ENCODE results near the gene MED27. TPM values are rescaled to one million over a fixed set of nuclear protein-coding genes. Genes with fewer than 3 reads are reported as not detected.

Gene MED27
- total and polyA plus RNA-seq, 7 experiments from 2014 or later = 11.5 to 44.2 (median 25.7) TPM

GRCh38 chr9:131873335-131873734, 206.3 kb downstream of the MED27 start:
- Mint-ChIP-seq H3K4me3 (no peak overlapping the region), H3K4me1 (peaks cover 0 to 26% (median 0%) of the 10 kb centered on the region in 7 donors), H3K36me3 (peaks cover 0 to 28% (median 0%) of the 10 kb centered on the region in 5 donors), H3K27ac (no peak overlapping the region), H3K9me3 (no peaks in the 10 kb centered on the region), H3K27me3 (no peaks in the 10 kb centered on the region)
- DNase-seq (no peak), ATAC-seq (no peak)
- no peak overlapping the region for H3K4me3 ChIP-seq (ENCODE audit: low read length)
- ChIA-PET CTCF (no interaction called here), POLR2A (no interaction called here)
- H3K36me3 ChIP-seq (ENCODE audit: control insufficient read depth in 2 of 3, insufficient read depth in 3 of 3, low read length in 3 of 3) = peaks cover 0 to 5% (median 0%) of the 10 kb centered on the region in 3 experiments
- no peak overlapping the region for H3K27ac ChIP-seq (ENCODE audit: low read depth, low read length)
- no peaks in the 10 kb centered on the region for H3K4me1 ChIP-seq (ENCODE audit: control insufficient read depth in 2 of 2, insufficient read depth in 2 of 2, low read length in 2 of 2)
- H3K27me3 ChIP-seq (ENCODE audit: control insufficient read depth in 2 of 2, insufficient read depth in 2 of 2, low read length in 2 of 2) = no peaks in the 10 kb centered on the region
- no peaks in the 10 kb centered on the region for H3K9me3 ChIP-seq (ENCODE audit: control insufficient read depth in 2 of 3, low read length in 3 of 3)
- intact Hi-C loops (cut with micrococcal nuclease) = no loop called here

GRCh38 chr9:131872702-131873101, 207.0 kb downstream of the MED27 start:
- Histone ChIP-seq H3K27ac (ENCODE audit: low read depth, low read length) (no peak overlapping the region), H3K27me3 (ENCODE audit: control insufficient read depth in 2 of 2, insufficient read depth in 2 of 2, low read length in 2 of 2) (no peaks in the 10 kb centered on the region), H3K4me1 (ENCODE audit: control insufficient read depth in 2 of 2, insufficient read depth in 2 of 2, low read length in 2 of 2) (no peaks in the 10 kb centered on the region), H3K9me3 (ENCODE audit: control insufficient read depth in 2 of 3, low read length in 3 of 3) (no peaks in the 10 kb centered on the region), H3K4me3 (ENCODE audit: low read length) (no peak overlapping the region), H3K36me3 (ENCODE audit: control insufficient read depth in 2 of 3, insufficient read depth in 3 of 3, low read length in 3 of 3) (peaks cover 0 to 5% (median 0%) of the 10 kb centered on the region in 3 experiments)
- H3K36me3 Mint-ChIP-seq = peaks cover 0 to 27% (median 0%) of the 10 kb centered on the region in 5 donors
- DNase-seq (no peak), ATAC-seq (no peak)
- H3K27ac Mint-ChIP-seq = no peak overlapping the region
- intact Hi-C loops (cut with micrococcal nuclease) = no loop called here
- H3K27me3 Mint-ChIP-seq = no peaks in the 10 kb centered on the region
- no peaks in the 10 kb centered on the region for H3K9me3 Mint-ChIP-seq
- ChIA-PET POLR2A (no interaction called here), CTCF (no interaction called here)
- H3K4me1 Mint-ChIP-seq = peaks cover 0 to 26% (median 0%) of the 10 kb centered on the region in 7 donors
- H3K4me3 Mint-ChIP-seq = no peak overlapping the region

GRCh38 chr9:131872006-131872405, 207.7 kb downstream of the MED27 start:
- H3K27ac Mint-ChIP-seq = peak overlapping the region in 1 of 9 donors; percentile 87
- ChIA-PET POLR2A (no interaction called here), CTCF (no interaction called here)
- no peaks in the 10 kb centered on the region for H3K4me1 ChIP-seq (ENCODE audit: control insufficient read depth in 2 of 2, insufficient read depth in 2 of 2, low read length in 2 of 2)
- no peak overlapping the region for H3K4me3 ChIP-seq (ENCODE audit: low read length)
- intact Hi-C loops (cut with micrococcal nuclease) = no loop called here
- no peaks in the 10 kb centered on the region for H3K27me3 Mint-ChIP-seq
- H3K27ac ChIP-seq (ENCODE audit: low read depth, low read length) = no peak overlapping the region
- H3K9me3 Mint-ChIP-seq = no peaks in the 10 kb centered on the region
- no peak overlapping the region for H3K4me3 Mint-ChIP-seq
- H3K36me3 Mint-ChIP-seq = peaks cover 0 to 20% (median 0%) of the 10 kb centered on the region in 5 donors
- peaks cover 0 to 5% (median 0%) of the 10 kb centered on the region in 3 experiments for H3K36me3 ChIP-seq (ENCODE audit: control insufficient read depth in 2 of 3, insufficient read depth in 3 of 3, low read length in 3 of 3)
- H3K27me3 ChIP-seq (ENCODE audit: control insufficient read depth in 2 of 2, insufficient read depth in 2 of 2, low read length in 2 of 2) = no peaks in the 10 kb centered on the region
- peaks cover 0 to 20% (median 0%) of the 10 kb centered on the region in 7 donors for H3K4me1 Mint-ChIP-seq
- ATAC-seq (no peak), DNase-seq (no peak)
- H3K9me3 ChIP-seq (ENCODE audit: control insufficient read depth in 2 of 3, low read length in 3 of 3) = no peaks in the 10 kb centered on the region

DNA sequence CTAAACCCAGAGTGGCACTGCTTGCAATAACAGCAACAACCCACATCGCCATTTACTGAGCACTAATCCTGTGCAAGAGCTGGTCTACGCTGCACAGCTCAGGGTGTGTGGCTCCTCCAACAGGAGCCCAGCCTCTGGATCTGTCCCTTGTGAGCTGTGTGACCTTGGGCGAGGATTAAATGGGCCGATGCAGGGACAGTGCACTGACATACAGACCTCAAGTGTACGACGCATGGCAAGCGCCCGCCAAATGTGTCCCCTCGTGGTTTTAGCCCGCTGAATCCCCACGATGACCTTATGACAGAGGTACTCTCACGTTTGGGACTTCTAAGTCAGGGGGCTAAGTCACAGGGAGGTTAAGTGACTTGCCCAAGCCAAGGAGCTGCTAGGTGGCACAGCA, 209.5 kb downstream of the MED27 start:
- H3K27me3 ChIP-seq (ENCODE audit: control insufficient read depth in 2 of 2, insufficient read depth in 2 of 2, low read length in 2 of 2) = no peaks in the 10 kb centered on the region
- no peaks in the 10 kb centered on the region for H3K9me3 Mint-ChIP-seq
- no peaks in the 10 kb centered on the region for H3K27me3 Mint-ChIP-seq
- H3K36me3 Mint-ChIP-seq = peaks cover 0 to 15% (median 0%) of the 10 kb centered on the region in 5 donors
- ChIA-PET CTCF (no interaction called here), POLR2A (no interaction called here)
- DNase-seq (no peak), ATAC-seq (no peak)
- no peak overlapping the region for H3K27ac Mint-ChIP-seq
- intact Hi-C loops (cut with micrococcal nuclease) = no loop called here
- no peak overlapping the region for H3K4me3 Mint-ChIP-seq
- H3K27ac ChIP-seq (ENCODE audit: low read depth, low read length) = no peak overlapping the region
- H3K4me1 ChIP-seq (ENCODE audit: control insufficient read depth in 2 of 2, insufficient read depth in 2 of 2, low read length in 2 of 2) = no peaks in the 10 kb centered on the region
- H3K4me1 Mint-ChIP-seq = peaks cover 0 to 5% (median 0%) of the 10 kb centered on the region in 7 donors
- no peak overlapping the region for H3K4me3 ChIP-seq (ENCODE audit: low read length)
- H3K9me3 ChIP-seq (ENCODE audit: control insufficient read depth in 2 of 3, low read length in 3 of 3) = no peaks in the 10 kb centered on the region
- H3K36me3 ChIP-seq (ENCODE audit: control insufficient read depth in 2 of 3, insufficient read depth in 3 of 3, low read length in 3 of 3) = peaks cover 0 to 5% (median 0%) of the 10 kb centered on the region in 3 experiments

GRCh38 chr9:131869348-131869747, 210.3 kb downstream of the MED27 start:
- ATAC-seq (no peak), DNase-seq (no peak)
- ChIA-PET CTCF (no interaction called here), POLR2A (no interaction called here)
- H3K36me3 ChIP-seq (ENCODE audit: control insufficient read depth in 2 of 3, insufficient read depth in 3 of 3, low read length in 3 of 3) = peaks cover 0 to 5% (median 0%) of the 10 kb centered on the region in 3 experiments
- H3K4me3 ChIP-seq (ENCODE audit: low read length) = no peak overlapping the region
- Mint-ChIP-seq H3K4me1 (peaks cover 0 to 5% (median 0%) of the 10 kb centered on the region in 7 donors), H3K9me3 (no peaks in the 10 kb centered on the region), H3K27me3 (no peaks in the 10 kb centered on the region), H3K27ac (peak overlapping the region in 1 of 9 donors; percentile 45), H3K36me3 (peaks cover 0 to 15% (median 0%) of the 10 kb centered on the region in 5 donors), H3K4me3 (no peak overlapping the region)
- H3K27ac ChIP-seq (ENCODE audit: low read depth, low read length) = no peak overlapping the region
- no peaks in the 10 kb centered on the region for H3K9me3 ChIP-seq (ENCODE audit: control insufficient read depth in 2 of 3, low read length in 3 of 3)
- H3K27me3 ChIP-seq (ENCODE audit: control insufficient read depth in 2 of 2, insufficient read depth in 2 of 2, low read length in 2 of 2) = no peaks in the 10 kb centered on the region
- intact Hi-C loops (cut with micrococcal nuclease) = no loop called here
- no peaks in the 10 kb centered on the region for H3K4me1 ChIP-seq (ENCODE audit: control insufficient read depth in 2 of 2, insufficient read depth in 2 of 2, low read length in 2 of 2)

GRCh38 chr9:131868766-131869165, 210.9 kb downstream of the MED27 start:
- Mint-ChIP-seq H3K4me3 (no peak overlapping the region), H3K27me3 (no peaks in the 10 kb centered on the region), H3K9me3 (no peaks in the 10 kb centered on the region), H3K4me1 (peaks cover 0 to 5% (median 0%) of the 10 kb centered on the region in 7 donors), H3K36me3 (peaks cover 0 to 11% (median 0%) of the 10 kb centered on the region in 5 donors), H3K27ac (no peak overlapping the region)
- Histone ChIP-seq H3K4me1 (ENCODE audit: control insufficient read depth in 2 of 2, insufficient read depth in 2 of 2, low read length in 2 of 2) (no peaks in the 10 kb centered on the region), H3K9me3 (ENCODE audit: control insufficient read depth in 2 of 3, low read length in 3 of 3) (no peaks in the 10 kb centered on the region), H3K27me3 (ENCODE audit: control insufficient read depth in 2 of 2, insufficient read depth in 2 of 2, low read length in 2 of 2) (no peaks in the 10 kb centered on the region), H3K36me3 (ENCODE audit: control insufficient read depth in 2 of 3, insufficient read depth in 3 of 3, low read length in 3 of 3) (peaks cover 0 to 11% (median 0%) of the 10 kb centered on the region in 3 experiments), H3K4me3 (ENCODE audit: low read length) (no peak overlapping the region), H3K27ac (ENCODE audit: low read depth, low read length) (no peak overlapping the region)
- intact Hi-C loops (cut with micrococcal nuclease) = no loop called here
- ChIA-PET POLR2A (no interaction called here), CTCF (no interaction called here)
- DNase-seq = no peak
- no peak for ATAC-seq

DNA sequence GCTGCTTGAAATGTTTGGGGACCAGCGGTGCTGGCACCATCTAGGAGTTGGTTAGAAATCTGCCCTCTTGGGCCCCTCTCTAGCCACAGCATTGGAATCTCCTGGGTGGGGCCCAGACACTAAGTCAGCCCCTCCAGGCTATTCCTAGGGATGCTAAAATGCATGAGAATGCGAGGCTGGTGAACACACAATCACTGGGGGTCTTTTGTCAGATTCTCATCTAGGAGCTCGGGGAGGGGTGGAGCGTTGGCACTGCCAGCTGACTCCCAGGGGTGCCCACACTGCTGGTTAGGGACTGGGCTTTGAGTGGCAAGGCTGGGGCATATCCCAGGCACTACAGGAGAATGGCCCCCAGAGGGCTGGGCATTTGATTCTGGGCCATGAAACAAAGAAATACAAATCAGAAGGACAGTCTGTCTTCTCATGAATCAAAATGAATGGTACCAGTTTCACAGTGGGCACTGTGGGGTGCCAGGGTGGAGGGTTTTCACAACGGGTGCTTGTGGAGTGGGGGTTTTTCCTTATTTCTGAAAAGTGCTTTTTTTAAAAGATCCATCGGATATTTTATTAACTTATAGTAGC, 212.0 kb downstream of the MED27 start:
- Histone ChIP-seq H3K27ac (ENCODE audit: low read depth, low read length) (no peak overlapping the region), H3K4me1 (ENCODE audit: control insufficient read depth in 2 of 2, insufficient read depth in 2 of 2, low read length in 2 of 2) (no peaks in the 10 kb centered on the region), H3K9me3 (ENCODE audit: control insufficient read depth in 2 of 3, low read length in 3 of 3) (no peaks in the 10 kb centered on the region), H3K4me3 (ENCODE audit: low read length) (no peak overlapping the region), H3K36me3 (ENCODE audit: control insufficient read depth in 2 of 3, insufficient read depth in 3 of 3, low read length in 3 of 3) (peaks cover 0 to 15% (median 0%) of the 10 kb centered on the region in 3 experiments), H3K27me3 (ENCODE audit: control insufficient read depth in 2 of 2, insufficient read depth in 2 of 2, low read length in 2 of 2) (no peaks in the 10 kb centered on the region)
- H3K4me1 Mint-ChIP-seq = peaks cover 0 to 5% (median 0%) of the 10 kb centered on the region in 7 donors
- CTCF ChIA-PET = no interaction called here
- intact Hi-C loops (cut with micrococcal nuclease) = no loop called here
- no peak overlapping the region for H3K4me3 Mint-ChIP-seq
- no peaks in the 10 kb centered on the region for H3K27me3 Mint-ChIP-seq
- DNase-seq = no peak
- ATAC-seq = no peak
- no peak overlapping the region for H3K27ac Mint-ChIP-seq
- no peaks in the 10 kb centered on the region for H3K9me3 Mint-ChIP-seq
- peaks cover 0 to 11% (median 0%) of the 10 kb centered on the region in 5 donors for H3K36me3 Mint-ChIP-seq
- POLR2A ChIA-PET = no interaction called here

Measured in naive thymus-derived CD4-positive, alpha-beta T cell (primary cell).